ENCODE results near the gene HOXD9.

HOXD9 gene

DNA sequence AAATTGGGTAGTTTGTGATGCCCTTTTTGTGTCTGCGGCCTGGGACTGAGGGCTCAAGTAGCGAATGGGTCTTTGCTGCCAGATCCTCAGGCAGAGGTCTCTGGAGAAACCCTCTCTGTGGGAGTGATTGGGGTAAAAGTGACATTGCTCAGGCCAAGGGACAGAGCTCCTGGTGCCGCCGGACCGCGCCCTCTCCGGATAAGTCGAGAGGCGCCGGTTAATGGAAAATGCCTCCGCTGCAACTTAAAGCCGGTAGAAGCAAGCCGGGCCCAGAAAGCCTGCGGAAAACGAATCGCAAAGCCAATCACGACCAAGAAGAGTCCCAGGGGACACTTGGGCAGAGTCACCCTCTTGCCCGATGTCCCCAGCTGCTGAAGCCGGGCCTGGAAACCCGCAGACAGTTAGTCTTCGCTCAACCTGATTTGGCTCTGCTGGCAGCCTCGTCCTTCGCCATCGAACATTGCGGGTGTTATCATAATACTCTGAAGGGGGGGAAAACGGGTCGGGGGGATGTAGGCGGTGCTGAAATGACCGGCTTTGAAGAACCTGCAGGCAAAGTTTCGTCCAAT is 23.3 kb upstream of the HOXD9 start:
- DNase-seq, result no peak

GRCh38 chr2:176099728-176100546 is 22.6 kb upstream of the HOXD9 start, which contains the start of gene HOXD12:
Gene HOXD12, plus strand, starts transcription at chr2:176099795. Its CDS starts 7 bp downstream, at chr2:176099802.
- no peak for DNase-seq

- no peak for DNase-seq
Observed at GRCh38 chr2:176100547-176101140, 21.9 kb upstream of the HOXD9 start.

DNA sequence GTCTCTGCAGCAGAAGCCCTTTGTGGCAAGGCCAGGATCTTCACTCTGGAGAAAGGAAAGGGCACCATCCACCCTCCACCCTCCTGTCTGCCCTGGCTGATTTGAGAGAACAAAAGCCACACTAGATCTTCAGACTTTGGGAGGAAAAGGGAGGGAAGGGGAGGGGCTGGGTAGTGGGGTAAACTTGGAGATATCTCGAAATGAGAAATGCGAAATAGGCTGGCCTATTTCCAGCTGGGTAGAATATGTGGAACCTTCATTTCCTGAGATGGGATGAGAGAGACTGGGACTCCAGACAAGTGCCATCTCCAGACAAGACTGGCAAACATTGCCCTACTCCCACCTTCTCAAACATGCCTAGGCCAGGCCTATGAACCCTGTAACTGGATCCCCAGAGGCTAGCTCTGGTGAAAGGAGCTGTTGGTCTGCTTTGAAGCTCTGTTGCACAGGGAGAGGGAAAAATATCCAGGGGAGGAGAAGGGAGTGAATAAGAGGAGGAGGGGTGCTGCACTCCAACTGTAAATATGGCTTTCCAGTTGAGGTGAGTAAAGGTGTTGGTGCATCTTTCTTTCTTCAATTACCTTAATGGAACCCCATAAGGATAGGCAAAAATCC is 21.2 kb upstream of the HOXD9 start:
- no peak for DNase-seq

DNA sequence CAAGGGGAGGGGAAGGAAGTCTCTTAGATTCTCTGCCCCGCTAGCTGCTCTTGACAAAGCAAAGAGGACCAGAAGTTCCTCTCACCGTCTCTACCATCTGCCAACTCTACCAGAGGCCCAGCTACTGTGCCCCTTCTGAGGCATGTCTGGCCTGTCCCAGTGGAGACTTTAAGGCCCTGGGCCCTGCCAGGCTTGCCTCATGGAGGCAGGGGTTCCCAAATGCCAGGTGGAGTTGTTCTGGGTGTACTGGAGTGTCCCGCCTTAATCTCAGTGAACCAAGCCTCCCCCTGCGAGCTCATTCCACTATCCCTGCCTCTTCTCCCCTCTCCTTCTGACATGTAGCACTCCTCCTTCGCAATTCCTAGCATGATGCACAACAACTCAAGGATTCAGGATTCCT is 20.7 kb upstream of the HOXD9 start:
- no peak for DNase-seq

DNA sequence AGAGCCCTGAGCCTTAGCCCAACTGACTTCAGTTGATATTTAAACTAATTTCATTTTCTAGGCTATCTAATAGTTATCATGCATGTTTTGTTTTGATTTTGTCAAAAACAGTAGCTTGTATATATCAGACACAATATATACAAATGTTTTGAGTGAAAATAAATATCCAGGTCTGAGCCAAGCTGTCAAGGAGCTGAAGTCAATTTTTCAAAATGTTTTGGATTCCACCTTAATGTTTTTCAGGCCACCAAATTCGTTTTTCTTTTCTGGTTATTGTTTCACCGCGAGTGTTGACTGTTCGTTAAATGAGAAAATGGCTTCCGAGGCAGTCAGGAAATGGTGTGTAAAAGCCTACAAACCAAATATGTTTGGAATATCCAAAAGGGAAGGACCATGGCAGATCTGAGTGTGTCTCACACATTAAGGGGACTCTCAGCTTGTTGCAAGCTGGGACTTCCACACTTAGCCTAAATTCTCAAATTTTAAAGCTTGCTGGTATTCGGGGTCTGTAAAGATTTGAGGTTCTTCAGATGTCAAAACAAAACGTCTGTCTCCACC is 20.1 kb upstream of the HOXD9 start:
- no peak for DNase-seq

DNA sequence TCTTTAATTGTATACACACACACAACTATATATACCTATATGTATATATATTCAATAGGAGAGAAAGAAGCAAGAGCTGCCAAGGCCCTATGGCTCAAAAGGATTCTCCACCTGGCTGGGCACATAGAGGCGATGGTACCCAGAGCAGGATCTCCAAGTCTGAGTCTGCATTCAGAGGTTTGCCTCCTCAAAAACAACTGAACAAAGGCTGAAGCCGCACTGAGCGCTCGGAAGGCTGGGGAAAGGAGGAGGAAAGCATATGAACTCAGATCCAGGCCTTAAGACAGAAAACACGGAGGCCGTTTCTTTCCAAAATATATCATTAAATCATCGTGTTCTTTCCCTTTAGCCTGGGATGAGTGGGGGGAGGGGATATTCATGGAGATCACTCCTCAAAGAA is 19.3 kb upstream of the HOXD9 start:
- DNase-seq, result no peak

DNA sequence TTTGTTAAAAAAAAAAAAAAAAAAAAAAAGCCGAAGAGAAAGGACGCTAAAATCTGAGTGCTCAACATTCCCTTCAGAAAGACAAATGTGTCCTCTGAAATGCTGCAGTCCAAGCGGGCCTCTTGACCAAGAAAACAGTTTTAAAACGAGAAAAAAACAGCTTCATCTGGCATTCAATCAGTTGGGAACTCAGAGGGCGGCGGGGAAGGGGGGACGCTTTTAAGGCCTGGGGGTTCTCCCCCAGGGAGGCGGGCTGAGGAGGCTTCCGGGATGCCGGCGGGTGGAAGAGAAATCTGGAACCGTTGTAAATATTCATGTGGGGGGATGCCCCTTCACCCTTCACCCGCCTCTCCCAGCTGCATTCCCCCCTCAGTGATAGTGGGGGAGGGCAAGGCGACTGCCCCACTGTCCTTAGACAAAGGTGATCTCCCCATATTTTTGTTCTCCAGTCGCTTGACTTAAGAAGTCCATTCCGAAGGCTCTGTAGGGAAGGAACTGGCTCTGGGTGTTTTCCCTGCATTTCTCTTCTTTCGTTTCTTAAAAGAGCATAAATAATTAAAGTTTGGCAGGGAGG is 18.7 kb upstream of the HOXD9 start:
- DNase-seq, result no peak

- DNase-seq, result no peak
Observed at GRCh38 chr2:176104316-176105077, 18.0 kb upstream of the HOXD9 start.

DNA sequence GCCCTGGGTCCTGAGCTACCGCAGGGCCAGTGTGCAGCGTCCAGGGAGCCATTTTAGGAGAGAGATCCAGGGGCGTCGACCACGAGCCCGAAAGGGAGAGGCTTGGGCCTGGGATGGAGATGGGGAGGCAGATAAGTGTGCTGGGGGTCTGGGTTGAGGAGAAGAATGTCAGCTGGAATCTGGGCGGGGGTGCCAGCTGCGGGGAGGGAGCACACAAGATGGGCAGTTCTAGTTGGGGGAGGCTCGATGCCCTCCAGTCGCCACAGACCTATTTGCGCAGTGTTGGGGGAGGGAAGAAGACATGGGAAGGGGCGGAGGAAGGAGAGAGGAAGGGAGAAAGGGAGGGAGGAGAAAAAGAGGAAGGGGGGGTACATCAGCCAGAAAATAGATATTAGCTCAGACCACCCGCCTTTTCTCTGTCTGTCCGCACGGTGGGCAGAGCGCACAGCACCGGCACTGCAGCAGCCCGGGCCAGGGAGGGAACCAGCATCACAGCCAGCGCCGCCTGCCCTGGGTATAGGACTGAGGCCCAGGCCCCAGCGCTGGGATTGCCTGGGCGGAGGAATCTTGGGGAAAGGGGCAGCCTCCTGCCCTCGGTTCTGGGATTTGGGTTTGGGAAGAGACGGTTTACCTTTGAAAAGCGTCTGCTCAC is 17.3 kb upstream of the HOXD9 start:
- no peak for DNase-seq

DNA sequence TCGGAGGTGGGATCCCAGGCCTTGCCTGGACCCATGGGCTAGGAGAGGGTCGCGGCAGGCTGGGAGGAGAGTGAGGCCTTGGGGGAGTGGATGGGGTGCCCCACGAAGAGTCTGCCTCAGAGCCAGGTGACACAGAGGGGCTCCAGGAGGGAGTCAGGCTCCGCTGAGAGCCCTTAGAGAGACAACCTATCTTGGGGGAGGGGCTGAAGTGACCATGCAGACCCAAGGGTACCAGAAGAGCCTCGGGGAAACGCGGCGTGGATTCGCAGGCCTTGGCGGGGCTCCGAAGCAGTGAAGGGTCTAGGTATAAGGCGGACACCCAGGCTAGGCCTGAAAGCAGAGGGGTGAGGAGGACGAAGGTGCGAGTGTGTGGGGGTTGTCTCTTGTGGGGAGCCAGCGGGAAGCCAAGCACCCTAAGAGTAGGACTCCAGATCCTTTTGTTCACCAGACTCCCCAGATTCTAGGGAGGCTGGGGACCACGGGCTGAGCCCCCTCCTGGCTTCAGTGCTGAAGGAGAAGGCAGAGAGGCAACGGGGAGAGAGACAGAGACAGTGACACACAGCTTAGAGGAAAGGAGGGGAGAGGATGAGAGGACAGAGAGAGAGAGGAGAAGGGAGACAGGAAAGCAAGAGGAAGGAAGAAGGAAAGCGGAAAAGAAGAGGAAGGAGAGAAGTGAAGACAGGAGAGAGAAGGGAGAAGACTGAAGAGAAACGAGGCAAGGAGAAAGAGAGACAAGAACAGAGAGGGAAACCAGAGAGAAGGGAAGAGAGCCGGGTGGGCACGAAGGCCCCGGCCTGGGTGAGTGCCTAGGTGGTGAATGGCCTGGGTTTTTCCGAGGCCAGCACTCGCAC is 16.6 kb upstream of the HOXD9 start:
- no peak for DNase-seq

DNA sequence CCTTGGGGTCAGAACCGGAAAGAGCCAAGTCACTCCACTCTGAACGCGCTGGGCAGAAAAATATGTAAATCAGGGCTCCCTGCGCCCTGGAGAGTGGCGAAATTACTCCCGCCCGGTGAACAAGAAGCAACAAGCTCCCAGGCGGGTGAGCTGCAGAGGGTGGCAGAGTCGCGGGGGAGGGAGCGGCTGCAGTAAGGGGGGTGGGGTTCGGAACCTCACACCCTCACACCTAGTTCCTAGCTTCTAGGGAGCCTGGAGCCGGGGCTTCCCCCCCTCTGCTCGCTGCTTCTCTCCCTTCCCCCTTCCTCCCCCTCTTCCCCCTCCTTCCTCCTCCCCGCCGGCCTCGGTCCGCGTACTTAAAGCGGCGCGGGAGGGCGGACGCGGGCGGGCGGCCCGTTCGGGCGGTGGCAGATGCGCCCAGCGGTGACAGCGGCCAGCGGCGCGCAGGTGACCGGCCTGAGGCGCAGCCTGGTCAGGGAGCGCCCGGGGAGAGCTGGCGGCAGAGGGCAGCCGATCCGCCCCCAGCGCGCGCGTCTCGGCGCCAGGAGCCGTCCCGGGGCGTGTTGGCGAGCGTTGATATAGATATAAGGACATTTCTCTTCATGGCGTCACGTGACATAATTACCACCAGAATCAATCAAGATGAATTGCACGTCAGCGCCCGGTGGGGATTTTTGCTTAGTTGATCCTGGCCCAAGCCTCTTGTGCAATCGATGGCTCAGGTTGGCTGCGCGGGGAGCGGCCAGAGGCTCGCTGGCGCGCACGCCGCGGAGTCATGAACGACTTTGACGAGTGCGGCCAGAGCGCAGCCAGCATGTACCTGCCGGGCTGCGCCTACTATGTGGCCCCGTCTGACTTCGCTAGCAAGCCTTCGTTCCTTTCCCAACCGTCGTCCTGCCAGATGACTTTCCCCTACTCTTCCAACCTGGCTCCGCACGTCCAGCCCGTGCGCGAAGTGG is 15.7 kb upstream of the HOXD9 start, which contains the start of gene HOXD11:
Gene HOXD11 (plus strand): TSS at position 700 of the 959 bp plus-strand sequence. CDS start 76 bp downstream, at position 776.
- DNase-seq, result no peak

DNA sequence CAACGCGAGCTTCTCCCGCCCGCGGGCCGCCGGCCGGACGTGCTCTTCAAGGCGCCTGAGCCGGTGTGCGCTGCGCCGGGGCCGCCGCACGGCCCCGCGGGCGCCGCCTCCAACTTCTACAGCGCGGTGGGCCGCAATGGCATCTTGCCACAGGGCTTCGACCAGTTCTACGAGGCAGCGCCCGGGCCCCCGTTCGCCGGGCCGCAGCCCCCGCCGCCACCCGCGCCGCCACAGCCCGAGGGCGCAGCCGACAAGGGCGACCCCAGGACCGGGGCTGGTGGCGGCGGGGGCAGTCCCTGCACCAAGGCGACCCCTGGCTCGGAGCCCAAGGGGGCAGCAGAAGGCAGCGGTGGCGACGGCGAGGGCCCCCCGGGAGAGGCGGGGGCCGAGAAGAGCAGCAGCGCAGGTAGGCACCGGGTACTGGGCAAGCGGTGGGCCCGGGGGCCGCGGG is 14.8 kb upstream of the HOXD9 start:
- no peak for DNase-seq

DNA sequence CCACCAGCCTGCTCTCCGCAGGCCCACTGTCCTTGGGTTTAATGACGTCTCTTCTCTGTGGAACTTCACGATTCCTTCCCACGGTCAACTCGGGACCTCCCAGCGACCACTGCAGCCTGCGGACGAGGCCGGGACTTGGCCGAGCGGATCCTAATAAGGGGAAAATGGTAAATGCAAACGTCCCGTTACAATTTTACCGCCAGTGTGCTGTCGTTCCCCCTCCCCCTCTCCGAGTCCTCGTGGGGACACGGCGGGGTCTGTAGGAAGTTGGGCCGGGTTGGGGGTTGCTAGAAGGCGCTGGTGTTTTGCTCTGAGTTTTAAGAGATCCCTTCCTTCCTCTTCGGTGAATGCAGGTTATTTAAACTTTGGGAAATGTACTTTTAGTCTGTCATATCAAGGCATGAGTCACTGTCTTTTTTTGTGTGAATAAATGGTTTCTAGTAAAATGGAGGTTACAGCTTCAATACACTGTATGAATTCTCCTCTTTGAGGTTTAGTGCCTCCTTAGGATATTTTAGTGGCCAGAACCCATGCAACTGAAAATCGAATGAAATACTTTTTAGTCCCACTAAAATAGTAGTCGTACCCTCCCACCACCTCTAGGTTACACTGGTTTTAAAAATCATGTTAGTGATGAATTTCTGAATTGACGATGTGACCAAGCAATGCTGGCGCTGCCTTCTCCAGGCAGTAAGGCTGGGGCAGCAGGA is 13.2 kb upstream of the HOXD9 start:
- no peak for DNase-seq

- no peak for DNase-seq
Observed at GRCh38 chr2:176109946-176110345, 12.6 kb upstream of the HOXD9 start.

DNA sequence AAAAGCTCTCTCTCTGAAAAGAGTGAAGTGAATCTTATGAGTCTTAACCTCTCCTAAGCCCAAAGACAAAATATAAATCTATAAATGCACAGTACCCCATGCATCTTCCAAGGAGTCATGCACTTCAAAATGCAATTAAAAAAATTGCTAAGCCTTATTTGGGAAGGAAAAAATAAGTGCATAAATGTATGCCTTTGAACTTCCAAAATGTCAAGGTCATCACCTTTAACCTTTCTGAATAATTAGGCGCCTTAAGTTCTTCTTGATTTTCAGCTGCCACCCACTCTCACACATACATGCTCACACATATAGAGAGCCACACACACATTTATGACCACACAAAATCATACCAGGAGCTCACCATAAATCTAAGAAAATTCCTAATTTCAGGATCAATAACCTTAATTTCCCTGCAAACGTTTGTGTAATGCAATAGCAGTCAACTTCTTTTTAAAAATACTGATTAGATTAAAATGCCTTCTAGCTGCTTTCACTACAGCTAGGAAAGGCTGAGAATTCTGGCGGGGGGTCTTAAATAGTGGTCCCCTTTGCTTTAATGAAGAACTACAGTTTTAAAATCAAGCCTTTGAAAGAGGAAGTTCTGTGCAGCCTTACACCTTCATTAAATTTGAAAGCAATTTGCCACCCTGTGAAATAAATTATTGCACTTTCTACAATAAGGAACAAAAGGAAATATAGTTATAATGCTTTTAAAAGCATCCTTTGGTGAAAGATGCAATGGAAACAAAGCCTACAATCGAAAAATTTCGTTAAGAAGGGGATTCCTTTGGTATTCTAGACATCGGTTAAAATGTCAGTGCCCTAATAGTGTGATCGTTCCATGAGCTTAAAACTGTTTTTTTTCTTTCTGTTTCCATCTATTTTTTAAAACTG is 11.9 kb upstream of the HOXD9 start:
- no peak for DNase-seq

DNA sequence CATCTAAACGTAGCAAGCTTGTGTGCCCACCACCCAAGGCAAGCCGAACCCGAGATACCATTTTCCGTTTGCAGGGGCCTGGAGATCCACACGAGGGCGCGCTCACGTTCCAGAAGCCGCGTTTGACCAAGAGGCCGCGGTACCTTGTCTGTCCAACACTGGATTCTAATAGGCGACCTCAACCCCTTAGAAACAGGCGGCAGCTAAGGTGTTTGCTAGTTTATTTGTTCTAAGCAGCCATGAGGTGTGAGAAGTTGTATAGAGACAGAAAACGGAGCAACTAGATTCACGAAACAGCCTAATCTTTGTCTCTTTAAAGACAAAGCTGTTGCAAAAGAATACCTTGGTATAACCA is 11.2 kb upstream of the HOXD9 start:
- peak; percentile 71 for DNase-seq
